Activated naive CD4-positive, alpha-beta T cell treated with Interleukin-2 at 50 U/mL for 16 hours (primary cell): ENCODE measurements around the gene ELOVL4.

Experiments
- DNase-seq: peaks from one replicate; pipeline ENCODE4 v3.0.0-alpha.2; 2020

Gene ELOVL4

GRCh38 chr6:79909517-79909916, 37.8 kb downstream of the ELOVL4 start:
- DNase-seq: no peak

- DNase-seq: no peak
Observed at GRCh38 chr6:79902046-79902445, 45.3 kb downstream of the ELOVL4 start.

- DNase-seq: no peak
Observed at GRCh38 chr6:79898076-79898475, 49.3 kb downstream of the ELOVL4 start.

GRCh38 chr6:79896075-79896449, 51.3 kb downstream of the ELOVL4 start:
- no peak for DNase-seq

GRCh38 chr6:79895382-79896074, 51.8 kb downstream of the ELOVL4 start:
- DNase-seq: no peak

- DNase-seq: no peak
Observed at GRCh38 chr6:79894939-79895338, 52.4 kb downstream of the ELOVL4 start.

GRCh38 chr6:79888587-79888986, 58.8 kb downstream of the ELOVL4 start:
- no peak for DNase-seq

GRCh38 chr6:79878142-79878748, 69.1 kb downstream of the ELOVL4 start:
- no peak for DNase-seq

GRCh38 chr6:79874531-79875134, 72.7 kb downstream of the ELOVL4 start:
- no peak for DNase-seq

- DNase-seq: no peak
Observed at GRCh38 chr6:79872986-79873385, 74.4 kb downstream of the ELOVL4 start.

GRCh38 chr6:79872303-79872702, 75.0 kb downstream of the ELOVL4 start:
- DNase-seq: no peak

- peak; percentile 83 for DNase-seq
Observed at GRCh38 chr6:79869600-79870084, 77.7 kb downstream of the ELOVL4 start.

GRCh38 chr6:79869184-79869583, 78.2 kb downstream of the ELOVL4 start:
- DNase-seq: no peak

- DNase-seq: no peak
Observed at GRCh38 chr6:79868098-79868722, 79.1 kb downstream of the ELOVL4 start.
